ENCODE measurements around the gene IGIP.
"Not testable (repeated sequence)": the region's sequence is repeated elsewhere in the genome, so short reads cannot be mapped to it uniquely, and the experiment has no call there.

The IGIP gene

GRCh38 chr5:140143521-140144258 is 18.0 kb downstream of the IGIP start:
- DNase-seq = no peak

GRCh38 chr5:140145256-140145655 is 19.5 kb downstream of the IGIP start:
- DNase-seq = no peak

DNA sequence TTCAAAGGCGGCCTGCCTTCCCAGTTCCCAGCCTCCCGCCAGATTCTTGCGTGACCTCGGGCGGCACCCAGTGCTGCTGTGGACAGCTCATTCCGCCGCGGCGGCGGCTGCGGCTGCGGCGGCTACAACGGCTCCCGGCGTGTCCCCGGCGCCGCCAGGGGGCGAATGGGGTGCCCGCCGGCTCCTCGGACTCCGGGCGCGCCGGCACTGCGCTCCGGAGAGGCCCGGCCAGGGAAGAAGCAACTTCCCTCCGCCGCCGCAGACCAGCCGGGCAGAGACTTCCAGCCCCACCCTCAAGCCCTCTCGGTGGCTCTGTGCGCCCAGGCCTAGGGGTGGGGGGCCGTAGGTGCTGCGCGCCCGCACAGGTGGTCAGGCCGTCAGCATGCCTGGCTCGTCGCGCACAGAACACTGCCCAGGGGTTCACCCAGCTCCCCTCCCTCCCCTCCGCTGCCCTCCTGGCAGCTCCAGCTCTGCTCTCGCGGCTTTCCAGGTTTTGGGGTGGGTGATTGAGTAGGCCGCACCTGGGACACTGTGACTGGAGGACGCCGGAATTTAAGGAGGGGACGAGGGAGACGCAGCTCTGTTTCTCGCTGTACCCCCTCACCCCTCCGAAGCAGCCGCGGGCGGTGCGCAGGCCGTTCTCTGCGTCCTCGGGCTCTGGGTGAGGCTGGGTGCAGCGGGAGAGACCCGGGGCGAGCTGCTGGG is 20.2 kb downstream of the IGIP start:
- DNase-seq = peak; percentile 86

DNA sequence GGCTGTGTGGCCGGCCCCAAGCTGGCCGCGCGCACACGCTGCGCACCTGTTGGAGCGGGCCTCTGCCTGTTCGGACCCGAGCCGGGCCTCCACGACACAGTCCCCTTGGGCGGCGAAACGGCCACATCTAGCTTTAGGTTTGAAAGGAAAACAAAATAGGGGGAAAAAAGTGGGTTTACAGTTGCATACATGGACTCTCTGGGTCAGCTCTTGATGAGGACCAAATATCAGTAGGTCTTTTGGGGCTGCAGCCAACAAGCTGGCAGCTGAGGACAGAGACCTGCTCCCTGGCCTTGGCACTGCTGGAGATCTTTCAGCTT is 20.7 kb downstream of the IGIP start:
- no peak for DNase-seq

- no peak for DNase-seq
Measured at GRCh38 chr5:140147460-140147859, 21.7 kb downstream of the IGIP start.

DNA sequence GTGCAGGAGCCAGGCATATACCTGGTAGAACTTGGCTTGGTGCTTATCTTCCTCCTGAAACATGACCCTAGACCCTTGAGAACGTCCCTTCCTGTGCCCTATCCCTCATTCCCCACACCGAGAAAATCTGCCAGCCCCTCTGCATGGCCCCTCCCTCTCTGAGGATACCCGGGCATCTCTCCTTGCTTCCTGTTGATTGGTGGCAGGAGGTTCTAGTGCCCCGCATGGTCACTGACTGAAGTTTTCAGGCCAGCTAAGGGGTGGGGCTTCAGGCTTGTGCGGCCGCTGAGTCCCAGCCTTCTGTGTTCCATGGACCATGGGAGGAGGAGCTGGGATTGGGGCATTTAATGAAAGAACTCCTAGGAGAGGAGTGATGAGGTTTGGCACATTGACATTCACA is 22.8 kb downstream of the IGIP start:
- DNase-seq = no peak

GRCh38 chr5:140150201-140150600 is 24.5 kb downstream of the IGIP start:
- no peak for DNase-seq

GRCh38 chr5:140151144-140152021 is 25.6 kb downstream of the IGIP start:
- DNase-seq = no peak

- DNase-seq = no peak
Measured at GRCh38 chr5:140152022-140152999, 26.6 kb downstream of the IGIP start.

- no peak for DNase-seq
Measured at GRCh38 chr5:140153255-140153654, 27.5 kb downstream of the IGIP start.

GRCh38 chr5:140153905-140154304 is 28.2 kb downstream of the IGIP start:
- no peak for DNase-seq

GRCh38 chr5:140154710-140155381 is 29.1 kb downstream of the IGIP start:
- not testable (repeated sequence) for DNase-seq

DNA sequence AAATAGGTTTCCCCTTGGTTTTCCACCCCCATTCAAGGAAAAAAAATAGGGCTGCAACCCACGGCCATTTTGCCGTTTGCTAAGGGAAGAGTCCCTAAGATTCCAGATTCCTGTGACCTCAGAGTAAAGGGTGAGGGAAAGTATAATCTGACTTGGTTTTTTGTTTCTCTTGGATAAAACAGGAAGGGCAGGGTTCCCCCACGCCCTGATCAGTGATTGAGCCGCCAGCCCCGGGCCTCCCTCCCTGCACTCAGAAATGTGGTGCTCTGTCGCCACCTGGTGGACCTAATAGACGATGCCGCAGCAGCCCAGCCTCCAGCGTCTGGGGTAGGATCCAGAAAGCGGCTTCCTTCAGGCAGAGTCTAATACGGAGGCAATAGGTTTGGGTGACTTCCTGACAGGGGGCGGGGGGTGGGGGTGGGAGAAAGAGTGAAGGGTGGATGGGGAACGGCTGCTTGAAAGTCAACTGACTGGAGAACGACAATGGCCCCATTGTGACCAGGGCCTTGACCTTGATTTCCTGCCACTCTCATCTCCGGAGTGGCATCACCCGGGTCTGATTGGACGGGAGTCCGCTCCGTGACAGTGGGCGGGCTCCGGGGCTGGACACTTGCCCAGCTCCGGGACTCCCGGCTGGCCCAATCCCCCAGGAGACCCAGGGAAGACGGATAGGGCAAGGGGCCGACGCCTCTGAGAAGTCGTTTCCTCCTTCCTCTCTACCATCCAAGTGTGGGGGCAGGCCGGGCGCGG is 31.5 kb downstream of the IGIP start:
- DNase-seq = peak; percentile 94

DNA sequence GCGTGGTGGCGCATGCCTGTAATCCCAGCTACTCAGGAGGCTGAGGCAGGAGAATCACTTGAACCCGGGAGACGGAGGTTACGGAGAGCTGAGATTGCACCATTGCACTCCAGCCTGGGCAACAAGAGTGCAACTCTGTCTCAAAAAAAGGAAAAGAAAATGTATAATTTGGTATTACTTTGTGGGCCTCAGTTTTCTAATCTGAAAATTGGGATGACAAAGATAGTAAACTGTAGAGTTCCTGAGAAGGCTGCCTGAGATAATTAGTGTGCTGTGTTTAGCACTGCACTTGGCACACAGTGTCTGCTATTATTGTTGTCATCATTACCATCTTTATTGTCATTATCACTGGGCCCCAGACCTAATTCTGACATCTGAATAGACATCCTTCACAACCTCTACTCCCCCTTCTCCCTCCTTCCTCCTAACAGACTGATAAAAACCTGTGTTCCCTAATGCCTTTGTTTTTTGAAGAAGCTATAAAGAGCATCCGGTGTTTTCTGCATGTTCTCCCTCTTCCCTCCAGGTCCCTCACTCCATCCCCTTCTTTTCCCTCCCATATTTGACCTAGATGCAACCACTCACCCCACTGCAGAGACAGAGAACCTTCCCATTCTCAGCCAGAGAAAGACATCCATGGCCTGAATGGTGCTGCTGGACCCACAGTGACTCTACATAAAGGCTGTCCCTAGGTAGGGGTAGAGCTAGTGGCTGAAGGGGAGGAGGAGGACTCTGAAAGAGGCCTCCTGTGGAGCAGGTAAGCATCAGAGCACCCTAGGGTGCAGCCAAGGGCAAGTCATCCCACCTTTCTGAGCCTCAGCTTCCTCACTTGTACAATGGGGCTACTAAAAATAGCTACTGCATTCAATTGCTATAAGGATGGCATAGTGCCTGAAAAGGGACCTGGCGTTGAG is 33.5 kb downstream of the IGIP start:
- no peak for DNase-seq

DNA sequence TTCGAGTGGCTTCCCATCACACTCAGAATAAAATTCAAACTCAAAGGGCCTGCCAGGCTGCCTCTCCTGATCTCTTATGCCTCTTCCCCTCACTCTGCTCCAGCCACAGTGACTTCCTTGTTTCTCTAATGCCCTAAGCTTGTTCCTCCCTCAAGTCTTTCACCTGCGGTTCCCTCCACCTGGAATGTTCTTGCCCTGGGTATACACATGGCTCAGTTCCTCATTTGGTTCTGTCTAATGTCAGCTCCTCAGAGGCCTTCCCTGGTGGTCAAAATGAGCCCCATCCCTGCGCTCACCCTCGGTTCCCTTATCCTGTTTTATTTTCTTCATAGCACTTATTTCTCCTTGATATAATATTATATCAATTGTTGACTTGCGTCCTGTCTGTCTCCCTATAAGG is 36.5 kb downstream of the IGIP start:
- no peak for DNase-seq

- no peak for DNase-seq
Measured at GRCh38 chr5:140162781-140163180, 37.0 kb downstream of the IGIP start.

DNA sequence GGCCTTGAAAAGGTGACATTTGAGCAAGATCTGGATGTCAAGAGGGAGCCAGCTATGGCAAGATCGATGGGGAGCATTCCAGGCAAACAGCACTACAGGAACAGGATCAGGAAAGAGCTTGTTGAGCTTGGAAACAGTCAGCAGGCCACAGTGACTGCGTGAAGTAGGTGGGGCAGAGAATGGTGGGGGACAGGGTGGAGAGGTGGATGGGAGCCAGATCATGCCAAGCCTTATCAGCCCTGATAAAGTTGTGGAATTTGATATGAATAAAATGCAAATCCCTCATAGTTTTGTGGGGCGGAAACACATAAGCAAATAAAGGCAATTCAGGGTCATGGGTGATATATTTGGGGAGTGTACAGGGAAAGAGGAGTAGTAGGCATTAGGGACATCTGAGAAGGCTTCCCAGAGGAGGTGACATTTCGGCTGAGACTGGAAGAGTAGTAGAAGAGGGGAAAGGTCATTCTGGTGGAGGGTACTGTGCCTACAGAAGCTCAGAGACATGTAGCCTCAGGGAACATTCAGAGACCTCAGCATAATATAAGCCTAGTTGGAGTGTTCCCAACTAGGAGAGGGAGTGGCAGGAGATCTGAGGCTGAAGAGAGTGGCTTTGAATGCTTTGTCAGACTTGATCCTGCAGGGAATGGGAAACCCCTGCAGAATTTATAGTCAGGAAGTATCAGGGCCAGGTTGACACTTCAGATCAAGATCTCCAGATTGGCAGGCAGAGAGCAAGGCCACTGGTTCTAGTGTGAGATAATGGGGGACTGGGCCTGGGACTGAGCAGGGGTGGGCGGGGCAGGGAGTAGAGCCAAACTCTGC is 39.6 kb downstream of the IGIP start:
- no peak for DNase-seq

- DNase-seq = no peak
Measured at GRCh38 chr5:140165923-140166270, 40.2 kb downstream of the IGIP start.

DNA sequence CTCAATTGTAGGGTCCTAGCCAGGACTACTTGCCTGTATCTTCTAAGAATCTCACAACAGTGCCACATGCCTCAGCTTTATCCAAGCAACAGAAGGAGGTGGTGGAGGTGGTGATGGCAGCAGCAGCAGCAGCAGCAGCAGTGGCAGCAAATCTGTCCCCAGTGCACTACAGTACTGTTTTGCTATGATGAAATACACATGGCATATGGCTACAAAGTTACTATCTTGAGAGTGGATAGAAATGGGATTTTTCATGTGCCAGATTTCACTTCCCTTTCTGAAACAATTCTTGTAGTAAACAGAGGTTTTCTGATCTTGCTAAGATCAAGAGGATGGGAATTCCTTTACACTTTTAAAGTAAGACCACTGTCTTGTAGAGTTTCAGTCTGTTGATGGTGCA is 41.2 kb downstream of the IGIP start:
- no peak for DNase-seq

All from hematopoietic multipotent progenitor cell treated with erythropoietin and hydrocortisone succinate and interleukin-3 and kit ligand, for 4 days (in vitro differentiated cells).